Measurements from ENCODE around the gene SEMA3A. TPM values are rescaled to one million over a fixed set of nuclear protein-coding genes. Genes with fewer than 3 reads are reported as not detected.

SEMA3A gene
- total and polyA plus RNA-seq, 2 donors (not counting 1 experiment from before 2014, with no cell fraction given), result 45.2 to 60.8 TPM

- Histone ChIP-seq H3K9ac (ENCODE audit: insufficient read depth, low read length) (no peak overlapping the region), H3K4me1 (ENCODE audit: control insufficient read depth, extremely low read depth, insufficient read depth, low read length) (no peaks in the 10 kb centered on the region), H2AFZ (ENCODE audit: low read length) (no peak overlapping the region), H3K4me2 (ENCODE audit: extremely low read depth, insufficient read depth, low read length) (no peak overlapping the region), H3K27me3 (ENCODE audit: control insufficient read depth, insufficient read depth, low read length) (no peaks in the 10 kb centered on the region), H3K9me3 (ENCODE audit: control insufficient read depth, insufficient read depth, low read depth, low read length) (no peaks in the 10 kb centered on the region), H3K27ac (ENCODE audit: insufficient read depth, low read length) (no peak overlapping the region), H3K79me2 (ENCODE audit: control insufficient read depth, insufficient read depth, low read length) (peaks cover 84% of the 10 kb centered on the region), H3K4me3 (replicated peaks in 1 of 4; ENCODE audit: control extremely low read depth in 1 of 4, insufficient read depth in 1 of 4, low read depth in 3 of 4, low read length in 4 of 4) (no peak overlapping the region), H3K36me3 (ENCODE audit: control insufficient read depth, insufficient read depth, low read length) (no peaks in the 10 kb centered on the region), H4K20me1 (ENCODE audit: control insufficient read depth, extremely low read depth, insufficient read depth, low read length) (no peaks in the 10 kb centered on the region)
- TF ChIP-seq CTCF (conservative IDR thresholded peaks at IDR 0.05 in 1 of 2, IDR thresholded peaks at IDR 0.05 in 1 of 2; ENCODE audit: low read depth in 1 of 2, low read length in 2 of 2), result no peak
- TF ChIP-seq EZH2 (IDR thresholded peaks at IDR 0.05; ENCODE audit: low read length, missing control alignments), result no peak
- DNase-seq (ENCODE audit: low read depth in 2 of 2), result peak in 1 of 2 donors; percentile 81
Observed at GRCh38 chr7:84181628-84182027, 13.0 kb downstream of the SEMA3A start.

GRCh38 chr7:84177758-84178412 lies 16.7 kb downstream of the SEMA3A start:
- Histone ChIP-seq H3K4me1 (ENCODE audit: control insufficient read depth, extremely low read depth, insufficient read depth, low read length) (no peaks in the 10 kb centered on the region), H3K4me2 (ENCODE audit: extremely low read depth, insufficient read depth, low read length) (no peak overlapping the region), H3K27ac (ENCODE audit: insufficient read depth, low read length) (no peak overlapping the region), H3K79me2 (ENCODE audit: control insufficient read depth, insufficient read depth, low read length) (peaks cover 75% of the 10 kb centered on the region), H3K9ac (ENCODE audit: insufficient read depth, low read length) (no peak overlapping the region), H3K9me3 (ENCODE audit: control insufficient read depth, insufficient read depth, low read depth, low read length) (no peaks in the 10 kb centered on the region), H3K27me3 (ENCODE audit: control insufficient read depth, insufficient read depth, low read length) (no peaks in the 10 kb centered on the region), H4K20me1 (ENCODE audit: control insufficient read depth, extremely low read depth, insufficient read depth, low read length) (no peaks in the 10 kb centered on the region), H3K36me3 (ENCODE audit: control insufficient read depth, insufficient read depth, low read length) (peaks cover 4% of the 10 kb centered on the region), H3K4me3 (replicated peaks in 1 of 4; ENCODE audit: control extremely low read depth in 1 of 4, insufficient read depth in 1 of 4, low read depth in 3 of 4, low read length in 4 of 4) (no peak overlapping the region), H2AFZ (ENCODE audit: low read length) (no peak overlapping the region)
- DNase-seq (ENCODE audit: low read depth in 2 of 2), result peak in 1 of 2 donors; percentile 52
- TF ChIP-seq CTCF (conservative IDR thresholded peaks at IDR 0.05 in 1 of 2, IDR thresholded peaks at IDR 0.05 in 1 of 2; ENCODE audit: low read depth in 1 of 2, low read length in 2 of 2), result no peak

- peaks cover 4% of the 10 kb centered on the region for H3K36me3 ChIP-seq (ENCODE audit: control insufficient read depth, insufficient read depth, low read length)
Observed at GRCh38 chr7:84176716-84177115, 17.9 kb downstream of the SEMA3A start.

More at GRCh38 chr7:84176716-84177115, 17.9 kb downstream of the SEMA3A start:
- H3K4me2 ChIP-seq (ENCODE audit: extremely low read depth, insufficient read depth, low read length), result no peak overlapping the region
- peak; percentile 33 to 51 for DNase-seq (ENCODE audit: low read depth in 2 of 2)
- H4K20me1 ChIP-seq (ENCODE audit: control insufficient read depth, extremely low read depth, insufficient read depth, low read length), result no peaks in the 10 kb centered on the region
- H3K9me3 ChIP-seq (ENCODE audit: control insufficient read depth, insufficient read depth, low read depth, low read length), result no peaks in the 10 kb centered on the region
- H3K4me3 ChIP-seq (replicated peaks in 1 of 4; ENCODE audit: control extremely low read depth in 1 of 4, insufficient read depth in 1 of 4, low read depth in 3 of 4, low read length in 4 of 4), result no peak overlapping the region
- no peaks in the 10 kb centered on the region for H3K4me1 ChIP-seq (ENCODE audit: control insufficient read depth, extremely low read depth, insufficient read depth, low read length)
- no peak overlapping the region for H3K9ac ChIP-seq (ENCODE audit: insufficient read depth, low read length)
- H2AFZ ChIP-seq (ENCODE audit: low read length), result no peak overlapping the region
- no peaks in the 10 kb centered on the region for H3K27me3 ChIP-seq (ENCODE audit: control insufficient read depth, insufficient read depth, low read length)
- peaks cover 71% of the 10 kb centered on the region for H3K79me2 ChIP-seq (ENCODE audit: control insufficient read depth, insufficient read depth, low read length)
- H3K27ac ChIP-seq (ENCODE audit: insufficient read depth, low read length), result no peak overlapping the region
- TF ChIP-seq CTCF (conservative IDR thresholded peaks at IDR 0.05 in 1 of 2, IDR thresholded peaks at IDR 0.05 in 1 of 2; ENCODE audit: low read depth in 1 of 2, low read length in 2 of 2) (no peak), EZH2 (IDR thresholded peaks at IDR 0.05; ENCODE audit: low read length, missing control alignments) (no peak)
